Astrocyte (in vitro differentiated cells and primary cell): ENCODE results near the gene PLGRKT. TPM values are rescaled to one million over a fixed set of nuclear protein-coding genes. Genes with fewer than 3 reads are reported as not detected.
"Not testable (repeated sequence)": the region's sequence is repeated elsewhere in the genome, so short reads cannot be mapped to it uniquely, and the experiment has no call there.

Experiments
- DNase-seq: peaks from one replicate; pipeline ENCODE4 v3.0.0-alpha.2; 2010; ENCODE audit warnings: low read depth
- FAIRE-seq: peaks from 2 replicates; lab custom pipeline; 2011; peaks lifted over from hg19 to GRCh38; lab: Jason Lieb, UNC
- H2AFZ ChIP-seq: 2 replicates; pipeline ENCODE4 v1.6.0; 2012; ENCODE audit warnings: low read depth, low read length, inconsistent platforms
- H3K27ac ChIP-seq: 2 replicates; pipeline ENCODE4 v1.5.1; 2011; ENCODE audit warnings: low read depth, low read length, inconsistent platforms
- H3K27me3 ChIP-seq: 2 replicates; pipeline ENCODE4 v1.6.0; 2011; ENCODE audit warnings: low read length, inconsistent platforms; ENCODE audit not compliant: insufficient read depth
- H3K36me3 ChIP-seq: 2 replicates; pipeline ENCODE4 v1.5.1; 2011; ENCODE audit warnings: low read length, inconsistent platforms; ENCODE audit not compliant: insufficient read depth
- H3K4me1 ChIP-seq: 2 replicates; pipeline ENCODE4 v1.5.1; 2011; ENCODE audit warnings: low read length, inconsistent platforms; ENCODE audit not compliant: insufficient read depth
- H3K4me2 ChIP-seq: 2 replicates; pipeline ENCODE4 v1.6.0; 2012; ENCODE audit warnings: low read length, inconsistent platforms
- H3K4me3 ChIP-seq: 2 replicates; pipeline ENCODE4 v1.5.1; 2011; ENCODE audit warnings: low read depth, mild to moderate bottlenecking, low read length, inconsistent platforms; ENCODE audit not compliant: insufficient read depth
- H3K79me2 ChIP-seq: 2 replicates; pipeline ENCODE4 v1.6.0; 2012; ENCODE audit warnings: mild to moderate bottlenecking, low read length, inconsistent platforms; ENCODE audit not compliant: insufficient read depth
- H3K9ac ChIP-seq: 2 replicates; pipeline ENCODE4 v1.6.0; 2012; ENCODE audit warnings: mild to moderate bottlenecking, low read length, inconsistent platforms
- H3K9me3 ChIP-seq: 2 replicates; pipeline ENCODE4 v1.5.1; 2012; ENCODE audit warnings: low read depth, mild to moderate bottlenecking, low read length, inconsistent platforms; ENCODE audit not compliant: insufficient read depth
- H4K20me1 ChIP-seq: 2 replicates; pipeline ENCODE4 v1.6.0; 2012; ENCODE audit warnings: low read length, inconsistent platforms; ENCODE audit not compliant: insufficient read depth
- H3K27ac Mint-ChIP-seq: one replicate; pipeline ENCODE4 v1.8.0; 2021; ENCODE audit warnings: mild to moderate bottlenecking, mixed read lengths; ENCODE audit not compliant: unreplicated experiment
- H3K27me3 Mint-ChIP-seq: one replicate; pipeline ENCODE4 v1.8.0; 2021; ENCODE audit warnings: low read depth, mixed read lengths; ENCODE audit not compliant: unreplicated experiment
- H3K36me3 Mint-ChIP-seq: one replicate; pipeline ENCODE4 v1.8.0; 2021; ENCODE audit warnings: low read depth, mixed read lengths; ENCODE audit not compliant: unreplicated experiment
- H3K4me1 Mint-ChIP-seq: one replicate; pipeline ENCODE4 v1.8.0; 2021; ENCODE audit warnings: low read depth, mixed read lengths; ENCODE audit not compliant: unreplicated experiment
- H3K4me3 Mint-ChIP-seq: one replicate; pipeline ENCODE4 v1.8.0; 2021; ENCODE audit warnings: mild to moderate bottlenecking, moderate library complexity, mixed read lengths; ENCODE audit not compliant: unreplicated experiment
- H3K9me3 Mint-ChIP-seq: one replicate; pipeline ENCODE4 v1.8.0; 2021; ENCODE audit warnings: mild to moderate bottlenecking, mixed read lengths; ENCODE audit not compliant: unreplicated experiment
- CTCF ChIP-seq: IDR thresholded peaks from 2 replicates; pipeline ENCODE4 v1.5.1; 2011; ENCODE audit warnings: low read depth, mild to moderate bottlenecking, inconsistent platforms, low read length, moderate library complexity; ENCODE audit not compliant: insufficient read depth
- EZH2 ChIP-seq: IDR thresholded peaks from 2 replicates; pipeline ENCODE4 v1.6.1; 2012; ENCODE audit warnings: mild to moderate bottlenecking, low read length, inconsistent platforms; ENCODE audit not compliant: insufficient read depth
- total RNA-seq: library from RNA; stranded (reverse); gene quantifications from 2 replicates; pipeline ENCODE4 v1.2.1, GENCODE V29; 2021

PLGRKT gene
- total RNA-seq, 1 donor from 2014 or later = 10.6 TPM

GRCh38 chr9:5466766-5467165 lies 29.0 kb upstream of the PLGRKT start:
- H4K20me1 ChIP-seq = no peaks in the 10 kb centered on the region
- H3K4me3 ChIP-seq = no peak overlapping the region
- DNase-seq = no peak
- no peak overlapping the region for H3K4me2 ChIP-seq
- H3K27me3 Mint-ChIP-seq = no peaks in the 10 kb centered on the region
- peaks cover 45% of the 10 kb centered on the region for H3K36me3 ChIP-seq
- no peaks in the 10 kb centered on the region for H3K27me3 ChIP-seq
- FAIRE-seq = no peak
- H3K9me3 ChIP-seq = no peaks in the 10 kb centered on the region
- H3K9me3 Mint-ChIP-seq = no peaks in the 10 kb centered on the region
- H3K27ac ChIP-seq = no peak overlapping the region
- H3K4me1 Mint-ChIP-seq = no peaks in the 10 kb centered on the region
- no peaks in the 10 kb centered on the region for H3K4me1 ChIP-seq
- H3K36me3 Mint-ChIP-seq = peaks cover 29% of the 10 kb centered on the region
- H3K4me3 Mint-ChIP-seq = no peak overlapping the region
- H3K79me2 ChIP-seq = no peaks in the 10 kb centered on the region
- no peak overlapping the region for H3K9ac ChIP-seq
- TF ChIP-seq EZH2 = no peak
- TF ChIP-seq CTCF = no peak
- H2AFZ ChIP-seq = no peak overlapping the region
- H3K27ac Mint-ChIP-seq = no peak overlapping the region

- Histone ChIP-seq H3K4me2 (no peak overlapping the region), H3K4me3 (no peak overlapping the region), H3K36me3 (peaks cover 45% of the 10 kb centered on the region), H3K4me1 (no peaks in the 10 kb centered on the region), H3K27ac (no peak overlapping the region), H3K9ac (no peak overlapping the region), H2AFZ (no peak overlapping the region), H3K27me3 (no peaks in the 10 kb centered on the region), H3K79me2 (peaks cover 6% of the 10 kb centered on the region), H3K9me3 (no peaks in the 10 kb centered on the region), H4K20me1 (no peaks in the 10 kb centered on the region)
- DNase-seq (no peak), FAIRE-seq (no peak)
- Mint-ChIP-seq H3K4me1 (no peaks in the 10 kb centered on the region), H3K4me3 (no peak overlapping the region), H3K27me3 (no peaks in the 10 kb centered on the region), H3K27ac (no peak overlapping the region), H3K9me3 (no peaks in the 10 kb centered on the region), H3K36me3 (peaks cover 29% of the 10 kb centered on the region)
- no peak for TF ChIP-seq EZH2
- TF ChIP-seq CTCF = no peak
These were observed 28.3 kb upstream of the PLGRKT start for GRCh38 chr9:5466005-5466404.

GRCh38 chr9:5464831-5465330 lies 27.2 kb upstream of the PLGRKT start:
- peaks cover 50% of the 10 kb centered on the region for H3K36me3 ChIP-seq
- H3K27me3 Mint-ChIP-seq, DNase-seq, H3K9ac ChIP-seq, H3K9me3 ChIP-seq, H3K27ac Mint-ChIP-seq, H3K4me1 Mint-ChIP-seq, FAIRE-seq, H3K9me3 Mint-ChIP-seq, H3K27ac ChIP-seq, H3K4me1 ChIP-seq, H3K4me3 Mint-ChIP-seq, H2AFZ ChIP-seq, H3K4me3 ChIP-seq, H3K27me3 ChIP-seq, H3K4me2 ChIP-seq, H4K20me1 ChIP-seq: not testable (repeated sequence)
- peaks cover 15% of the 10 kb centered on the region for H3K79me2 ChIP-seq
- H3K36me3 Mint-ChIP-seq = peaks cover 26% of the 10 kb centered on the region
